Measurements from ENCODE around the gene PDXK. TPM values are rescaled to one million over a fixed set of nuclear protein-coding genes. Genes with fewer than 3 reads are reported as not detected.
"Not testable (repeated sequence)": the region's sequence is repeated elsewhere in the genome, so short reads cannot be mapped to it uniquely, and the experiment has no call there.

Gene PDXK
- total RNA-seq, 2 experiments from 2014 or later = 126 to 131 TPM

DNA sequence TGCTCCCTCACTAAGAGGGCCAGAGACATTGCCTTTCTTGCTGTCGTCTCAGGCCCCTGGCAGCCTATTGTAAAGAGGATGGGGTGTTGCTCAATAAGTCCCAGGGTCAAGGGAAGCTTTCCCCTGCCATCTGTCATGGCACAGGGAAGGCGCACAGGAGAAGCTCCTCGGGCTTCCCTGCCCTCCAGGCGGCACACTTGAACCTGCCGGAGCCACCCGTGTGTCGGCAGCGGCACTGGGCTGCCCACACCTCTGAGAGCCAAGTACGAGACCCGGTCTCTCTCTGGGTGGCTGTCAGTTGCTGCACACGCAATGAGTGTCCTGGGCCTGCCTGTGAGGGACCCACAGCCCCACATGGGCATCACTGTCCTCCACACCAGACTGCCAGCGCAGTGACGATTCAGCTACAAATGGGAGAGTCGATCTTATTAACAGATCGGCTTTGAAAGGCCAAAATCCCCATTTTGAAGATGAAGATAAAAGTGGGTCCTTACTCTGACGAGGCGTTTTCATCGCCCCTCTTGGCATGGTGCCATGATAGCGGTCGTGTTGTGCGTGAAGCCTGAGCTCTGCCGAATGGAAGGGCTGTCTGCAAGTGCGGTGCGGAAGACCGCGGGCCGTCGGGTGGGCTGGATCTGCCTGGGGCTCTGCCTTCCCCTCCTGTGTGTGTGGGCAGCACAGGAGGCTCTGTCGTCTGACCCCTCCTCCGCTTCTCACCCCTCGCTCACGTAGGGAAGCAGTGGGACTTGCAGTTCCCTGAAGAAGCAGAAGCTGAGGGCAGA lies 29.2 kb upstream of the PDXK start:
- no peak overlapping the region for H3K4me3 Mint-ChIP-seq
- no peaks in the 10 kb centered on the region for H3K4me1 Mint-ChIP-seq (ENCODE audit: low read depth)
- H3K9me3 Mint-ChIP-seq = no peaks in the 10 kb centered on the region
- intact Hi-C loops (cut with micrococcal nuclease) = no loop called here
- ChIA-PET CTCF (no interaction called here), POLR2A (no interaction called here)
- DNase-seq = no peak
- no peaks in the 10 kb centered on the region for H3K27me3 Mint-ChIP-seq
- no peak overlapping the region for H3K27ac Mint-ChIP-seq
- H3K36me3 Mint-ChIP-seq = peaks cover 54% of the 10 kb centered on the region

DNA sequence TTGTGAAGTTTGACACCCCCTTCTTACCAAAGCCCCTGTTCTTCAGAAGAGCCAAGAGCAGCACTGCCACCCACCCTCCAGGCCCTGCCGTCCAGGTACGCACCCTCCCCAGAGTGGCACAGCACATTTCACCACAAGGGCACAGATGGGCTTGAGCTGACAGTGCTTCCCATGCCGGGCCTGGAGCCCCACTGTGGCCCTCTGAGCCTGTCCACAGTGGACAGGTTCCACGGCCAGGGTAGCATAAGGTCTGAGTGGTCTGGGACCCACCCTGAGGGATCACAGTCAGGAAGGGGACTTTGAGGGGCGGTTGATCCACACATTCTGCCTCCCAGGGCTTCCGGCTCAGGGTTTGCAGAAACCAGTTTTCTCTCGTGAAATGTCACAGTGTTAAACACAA lies 28.6 kb upstream of the PDXK start:
- Mint-ChIP-seq H3K36me3 (peaks cover 52% of the 10 kb centered on the region), H3K27ac (no peak overlapping the region), H3K4me1 (ENCODE audit: low read depth) (no peaks in the 10 kb centered on the region), H3K4me3 (no peak overlapping the region), H3K9me3 (no peaks in the 10 kb centered on the region), H3K27me3 (no peaks in the 10 kb centered on the region)
- CTCF ChIA-PET = no interaction called here
- POLR2A ChIA-PET = no interaction called here
- intact Hi-C loops (cut with micrococcal nuclease) = no loop called here
- no peak for DNase-seq

- Mint-ChIP-seq H3K4me1 (ENCODE audit: low read depth) (no peaks in the 10 kb centered on the region), H3K9me3 (no peaks in the 10 kb centered on the region), H3K36me3 (peaks cover 51% of the 10 kb centered on the region), H3K27me3 (no peaks in the 10 kb centered on the region), H3K27ac (no peak overlapping the region), H3K4me3 (no peak overlapping the region)
- DNase-seq = no peak
- intact Hi-C loops (cut with micrococcal nuclease) = no loop called here
- ChIA-PET CTCF (interaction anchor here (0.6 kb wide), 1 partner anchor 13 kb away, joined by 3 read pairs; no protein-coding TSS in a partner anchor), POLR2A (no interaction called here)
Observed at GRCh38 chr21:43691086-43691795, 27.7 kb upstream of the PDXK start.

- no peaks in the 10 kb centered on the region for H3K27me3 Mint-ChIP-seq
- intact Hi-C loops (cut with micrococcal nuclease) = no loop called here
- no peak overlapping the region for H3K27ac Mint-ChIP-seq
- no peak overlapping the region for H3K4me3 Mint-ChIP-seq
- no peaks in the 10 kb centered on the region for H3K4me1 Mint-ChIP-seq (ENCODE audit: low read depth)
- DNase-seq = no peak
- H3K9me3 Mint-ChIP-seq = no peaks in the 10 kb centered on the region
- ChIA-PET POLR2A (no interaction called here), CTCF (interaction anchor here (0.6 kb wide), 1 partner anchor 12 kb away, joined by 3 read pairs; no protein-coding TSS in a partner anchor)
- H3K36me3 Mint-ChIP-seq = peaks cover 52% of the 10 kb centered on the region
Observed at GRCh38 chr21:43691801-43692200, 27.1 kb upstream of the PDXK start.

GRCh38 chr21:43692949-43693348 lies 26.0 kb upstream of the PDXK start:
- peaks cover 45% of the 10 kb centered on the region for H3K36me3 Mint-ChIP-seq
- ChIA-PET CTCF (interaction anchor here (0.6 kb wide), 1 partner anchor 285 kb away, joined by 3 read pairs; no protein-coding TSS in a partner anchor), POLR2A (no interaction called here)
- H3K27me3 Mint-ChIP-seq = no peaks in the 10 kb centered on the region
- DNase-seq = no peak
- H3K4me3 Mint-ChIP-seq = no peak overlapping the region
- intact Hi-C loops (cut with micrococcal nuclease) = no loop called here
- H3K4me1 Mint-ChIP-seq (ENCODE audit: low read depth) = no peaks in the 10 kb centered on the region
- no peaks in the 10 kb centered on the region for H3K9me3 Mint-ChIP-seq
- H3K27ac Mint-ChIP-seq = no peak overlapping the region

GRCh38 chr21:43693981-43694380 lies 24.9 kb upstream of the PDXK start:
- DNase-seq = no peak
- no peaks in the 10 kb centered on the region for H3K4me1 Mint-ChIP-seq (ENCODE audit: low read depth)
- H3K4me3 Mint-ChIP-seq = no peak overlapping the region
- CTCF ChIA-PET = interaction anchor here (1.2 kb wide), 1 partner anchor 12 kb away, joined by 4 read pairs; no protein-coding TSS in a partner anchor
- intact Hi-C loops (cut with micrococcal nuclease) = no loop called here
- H3K9me3 Mint-ChIP-seq = no peaks in the 10 kb centered on the region
- POLR2A ChIA-PET = no interaction called here
- no peaks in the 10 kb centered on the region for H3K27me3 Mint-ChIP-seq
- peaks cover 45% of the 10 kb centered on the region for H3K36me3 Mint-ChIP-seq
- no peak overlapping the region for H3K27ac Mint-ChIP-seq

DNA sequence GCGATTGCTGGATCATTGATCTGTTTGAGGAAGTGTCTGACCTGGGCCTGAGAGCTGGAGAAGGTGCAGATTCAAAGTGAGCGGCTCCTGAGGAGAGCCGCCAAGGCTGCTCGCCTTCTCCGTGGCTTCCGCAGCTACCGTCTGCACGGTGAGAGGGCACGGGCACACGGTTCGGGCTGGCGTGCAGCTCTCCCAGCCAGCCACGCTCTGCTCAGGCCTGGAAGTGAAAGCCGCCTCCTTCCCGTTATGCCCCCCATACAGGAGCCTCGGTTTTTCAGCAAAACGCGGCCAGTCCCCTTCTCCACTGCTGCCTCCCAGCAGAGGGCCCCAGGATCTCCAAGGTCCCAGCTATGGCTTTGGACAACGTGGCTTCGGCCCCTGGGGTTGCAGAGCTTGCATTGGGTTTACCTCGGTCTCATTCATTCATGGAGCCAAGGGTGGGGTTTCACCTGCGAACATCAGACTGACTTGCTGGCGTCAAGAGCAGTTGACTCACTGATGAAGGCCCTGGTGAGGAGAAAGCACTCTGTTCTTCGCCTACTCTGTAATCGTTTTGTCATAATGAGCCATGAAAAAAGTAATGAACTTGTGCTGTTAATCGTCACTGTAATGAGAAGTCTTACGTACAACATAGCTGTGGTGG lies 24.4 kb upstream of the PDXK start:
- POLR2A ChIA-PET = no interaction called here
- Mint-ChIP-seq H3K27me3 (no peaks in the 10 kb centered on the region), H3K4me3 (no peak overlapping the region), H3K9me3 (no peaks in the 10 kb centered on the region), H3K36me3 (peaks cover 45% of the 10 kb centered on the region), H3K27ac (no peak overlapping the region), H3K4me1 (ENCODE audit: low read depth) (no peaks in the 10 kb centered on the region)
- no peak for DNase-seq
- intact Hi-C loops (cut with micrococcal nuclease) = no loop called here
- CTCF ChIA-PET = interaction anchor here (1.2 kb wide), 1 partner anchor 13 kb away, joined by 4 read pairs; no protein-coding TSS in a partner anchor

GRCh38 chr21:43696214-43696613 lies 22.7 kb upstream of the PDXK start:
- H3K4me1 Mint-ChIP-seq (ENCODE audit: low read depth) = peaks cover 2% of the 10 kb centered on the region
- CTCF ChIA-PET = no interaction called here
- no peaks in the 10 kb centered on the region for H3K9me3 Mint-ChIP-seq
- H3K36me3 Mint-ChIP-seq = peaks cover 36% of the 10 kb centered on the region
- POLR2A ChIA-PET = no interaction called here
- H3K27me3 Mint-ChIP-seq = no peaks in the 10 kb centered on the region
- intact Hi-C loops (cut with micrococcal nuclease) = no loop called here
- H3K27ac Mint-ChIP-seq = no peak overlapping the region
- no peak for DNase-seq
- no peak overlapping the region for H3K4me3 Mint-ChIP-seq

DNA sequence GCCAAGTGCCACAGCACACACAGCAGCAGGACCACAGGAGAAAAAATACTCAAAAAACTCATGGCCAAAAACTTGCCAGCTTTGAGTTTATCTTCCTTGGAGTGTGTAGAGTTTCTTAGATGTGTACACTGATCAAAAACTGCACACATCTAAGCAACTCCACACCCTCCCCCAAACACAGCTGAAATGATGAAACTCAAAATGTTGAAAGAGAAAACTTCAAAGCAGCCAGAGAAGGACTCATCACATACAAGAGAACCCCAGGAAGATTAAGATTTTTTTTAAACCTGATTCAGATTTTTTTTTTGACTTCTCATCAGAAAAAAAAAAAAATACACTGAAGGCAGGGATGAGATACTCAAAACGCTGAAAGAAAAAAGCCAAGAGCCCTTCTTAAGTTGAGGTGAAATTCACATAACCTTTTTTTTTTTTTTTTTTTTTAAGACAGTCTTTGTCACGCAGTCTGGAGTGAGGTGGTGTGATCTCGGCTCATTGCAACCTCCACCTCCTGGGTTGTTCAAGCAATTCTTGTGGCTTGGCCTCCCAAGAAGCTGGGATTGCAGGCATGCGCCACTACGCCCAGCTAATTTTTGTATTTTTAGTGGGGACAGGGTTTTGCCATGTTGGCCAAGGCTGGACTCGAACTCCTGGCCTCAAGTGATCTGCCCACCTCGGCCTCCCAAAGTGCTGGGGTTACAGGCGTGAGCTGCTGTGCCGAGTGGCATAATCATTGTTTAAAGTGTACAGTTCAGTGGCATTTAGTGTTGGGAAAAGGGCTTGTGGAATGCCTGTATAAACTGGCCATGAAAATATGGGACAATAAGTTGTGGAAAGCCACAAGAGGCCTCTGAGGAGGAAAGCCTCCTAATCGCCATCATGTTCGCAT lies 20.9 kb upstream of the PDXK start:
- H3K36me3 Mint-ChIP-seq = peaks cover 30% of the 10 kb centered on the region
- peaks cover 1% of the 10 kb centered on the region for H3K27me3 Mint-ChIP-seq
- intact Hi-C loops (cut with micrococcal nuclease) = no loop called here
- H3K9me3 Mint-ChIP-seq = no peaks in the 10 kb centered on the region
- H3K4me3 Mint-ChIP-seq = no peak overlapping the region
- ChIA-PET POLR2A (no interaction called here), CTCF (no interaction called here)
- DNase-seq = no peak
- H3K4me1 Mint-ChIP-seq (ENCODE audit: low read depth) = peaks cover 6% of the 10 kb centered on the region
- H3K27ac Mint-ChIP-seq = no peak overlapping the region

GRCh38 chr21:43699492-43699777 lies 19.5 kb upstream of the PDXK start:
- CTCF ChIA-PET; POLR2A ChIA-PET; H3K27me3 Mint-ChIP-seq; DNase-seq; H3K27ac Mint-ChIP-seq; H3K9me3 Mint-ChIP-seq; H3K4me3 Mint-ChIP-seq; intact Hi-C loops (cut with micrococcal nuclease); H3K4me1 Mint-ChIP-seq (ENCODE audit: low read depth): not testable (repeated sequence)
- peaks cover 20% of the 10 kb centered on the region for H3K36me3 Mint-ChIP-seq

GRCh38 chr21:43699933-43700599 lies 18.9 kb upstream of the PDXK start:
- DNase-seq = no peak
- no peaks in the 10 kb centered on the region for H3K9me3 Mint-ChIP-seq
- no peak overlapping the region for H3K27ac Mint-ChIP-seq
- H3K36me3 Mint-ChIP-seq = peaks cover 18% of the 10 kb centered on the region
- POLR2A ChIA-PET = interaction anchor here (0.8 kb wide), 1 partner anchor 28 kb away, joined by 3 read pairs; no protein-coding TSS in a partner anchor
- H3K4me1 Mint-ChIP-seq (ENCODE audit: low read depth) = peaks cover 7% of the 10 kb centered on the region
- no peak overlapping the region for H3K4me3 Mint-ChIP-seq
- H3K27me3 Mint-ChIP-seq = peaks cover 1% of the 10 kb centered on the region
- intact Hi-C loops (cut with micrococcal nuclease) = no loop called here
- CTCF ChIA-PET = no interaction called here

Measured in activated CD4-positive, alpha-beta memory T cell treated with anti-CD3 and anti-CD28 coated beads for 36 hours (primary cell).